AG09319 (cell line): ENCODE data around the gene RGMA.
A peak's percentile ranks its signal among the peaks of the same experiment; 100 is the strongest.

Source experiments
- DNase-seq: peaks from one replicate; pipeline ENCODE4 v3.0.0-alpha.2; 2010; ENCODE audit warnings: low read depth; ENCODE audit errors: extremely low read depth
- CTCF ChIP-seq: IDR thresholded peaks from 2 replicates; pipeline ENCODE4 v1.5.1; 2011; ENCODE audit warnings: low read depth, mild to moderate bottlenecking, inconsistent platforms, low read length, moderate library complexity

The RGMA gene

GRCh38 chr15:93081399-93081798 lies 7.6 kb downstream of the RGMA start:
- DNase-seq: no peak
- TF ChIP-seq CTCF: no peak

GRCh38 chr15:93080451-93080850 lies 8.6 kb downstream of the RGMA start:
- no peak for TF ChIP-seq CTCF
- no peak for DNase-seq

- no peak for DNase-seq
Measured at GRCh38 chr15:93076875-93077274, 12.1 kb downstream of the RGMA start.

GRCh38 chr15:93076217-93076616 lies 12.8 kb downstream of the RGMA start:
- DNase-seq: no peak
- no peak for TF ChIP-seq CTCF

More at GRCh38 chr15:93076875-93077274, 12.1 kb downstream of the RGMA start:
- no peak for TF ChIP-seq CTCF

GRCh38 chr15:93074599-93074998 lies 14.4 kb downstream of the RGMA start:
- DNase-seq: no peak
- no peak for TF ChIP-seq CTCF

- TF ChIP-seq CTCF: no peak
- DNase-seq: no peak
Measured at GRCh38 chr15:93073465-93073952, 15.5 kb downstream of the RGMA start.

GRCh38 chr15:93072411-93073394 lies 16.3 kb downstream of the RGMA start:
- TF ChIP-seq CTCF: no peak
- DNase-seq: peak; percentile 37
